GM10248 (cell line): Measurements from ENCODE around the gene TOMM5.

Experiments used
- CTCF ChIA-PET: fragments of 300-600 bp; sonication (Branson Sonifier 250); formaldehyde crosslinking; extraction: SDS; loops from one replicate; lab custom pipeline; 2021; ENCODE audit warnings: antibody characterized with exemption; lab: Yijun Ruan, JAX
- POLR2A ChIA-PET: fragments of 350-650 bp; sonication (Branson Sonifier 250); formaldehyde crosslinking; extraction: SDS; loops from one replicate; lab custom pipeline; 2020; ENCODE audit warnings: antibody characterized with exemption; lab: Yijun Ruan, JAX
- DNase-seq: peaks from one replicate; pipeline ENCODE4 v3.0.0; 2012; ENCODE audit errors: extremely low spot score
- TF ChIP-seq, protein P1 (sequence below): IDR thresholded peaks from 2 replicates; pipeline ENCODE4 v1.5.1; 2012; ENCODE audit warnings: mild to moderate bottlenecking, low read depth; ENCODE audit errors: extremely low read depth, missing control alignments, control extremely low read depth

Gene TOMM5

DNA sequence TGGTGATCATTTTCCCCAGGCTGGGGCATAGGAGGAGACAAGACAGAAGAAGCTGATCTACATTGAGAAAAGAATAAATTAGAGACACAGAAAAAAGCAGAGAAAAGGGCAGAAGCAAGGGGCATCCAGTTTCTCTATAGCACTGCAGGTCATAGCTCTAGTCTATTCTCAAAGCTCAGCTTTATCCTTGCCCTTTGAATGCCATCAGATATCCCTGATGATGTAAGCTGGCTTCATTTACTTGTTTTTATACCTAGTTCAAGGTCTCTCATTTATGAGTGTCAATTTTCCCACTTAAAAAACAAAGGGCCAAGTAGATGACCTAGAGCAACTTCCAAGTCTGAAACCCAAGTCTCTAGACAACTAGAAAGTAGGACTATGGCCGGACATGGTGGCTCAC lies 48.9 kb downstream of the TOMM5 start:
- ChIA-PET POLR2A (no interaction called here), CTCF (no interaction called here)
- TF ChIP-seq, protein P1, sequence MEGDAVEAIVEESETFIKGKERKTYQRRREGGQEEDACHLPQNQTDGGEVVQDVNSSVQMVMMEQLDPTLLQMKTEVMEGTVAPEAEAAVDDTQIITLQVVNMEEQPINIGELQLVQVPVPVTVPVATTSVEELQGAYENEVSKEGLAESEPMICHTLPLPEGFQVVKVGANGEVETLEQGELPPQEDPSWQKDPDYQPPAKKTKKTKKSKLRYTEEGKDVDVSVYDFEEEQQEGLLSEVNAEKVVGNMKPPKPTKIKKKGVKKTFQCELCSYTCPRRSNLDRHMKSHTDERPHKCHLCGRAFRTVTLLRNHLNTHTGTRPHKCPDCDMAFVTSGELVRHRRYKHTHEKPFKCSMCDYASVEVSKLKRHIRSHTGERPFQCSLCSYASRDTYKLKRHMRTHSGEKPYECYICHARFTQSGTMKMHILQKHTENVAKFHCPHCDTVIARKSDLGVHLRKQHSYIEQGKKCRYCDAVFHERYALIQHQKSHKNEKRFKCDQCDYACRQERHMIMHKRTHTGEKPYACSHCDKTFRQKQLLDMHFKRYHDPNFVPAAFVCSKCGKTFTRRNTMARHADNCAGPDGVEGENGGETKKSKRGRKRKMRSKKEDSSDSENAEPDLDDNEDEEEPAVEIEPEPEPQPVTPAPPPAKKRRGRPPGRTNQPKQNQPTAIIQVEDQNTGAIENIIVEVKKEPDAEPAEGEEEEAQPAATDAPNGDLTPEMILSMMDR: no peak
- DNase-seq: no peak

DNA sequence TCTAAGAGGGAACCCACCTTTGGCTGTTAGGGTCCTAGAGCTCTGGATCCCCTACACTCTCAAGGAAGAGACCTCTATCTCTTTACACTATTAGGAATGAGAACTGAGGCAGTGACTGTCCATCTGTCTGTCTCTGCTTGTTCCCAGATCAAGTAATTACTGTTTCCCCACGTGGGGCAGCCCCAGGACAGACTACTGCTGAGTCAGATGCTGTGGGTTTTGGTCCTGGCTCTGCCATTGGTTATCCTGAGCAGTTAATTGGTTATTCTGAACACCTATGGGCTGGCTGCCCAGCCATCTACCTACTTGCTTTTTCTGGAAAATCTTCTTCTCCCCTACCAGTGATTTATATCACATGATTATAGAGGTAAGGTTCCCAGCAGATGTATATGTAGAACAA lies 49.5 kb downstream of the TOMM5 start:
- TF ChIP-seq, protein P1: no peak
- no peak for DNase-seq
- ChIA-PET POLR2A (no interaction called here), CTCF (no interaction called here)

DNA sequence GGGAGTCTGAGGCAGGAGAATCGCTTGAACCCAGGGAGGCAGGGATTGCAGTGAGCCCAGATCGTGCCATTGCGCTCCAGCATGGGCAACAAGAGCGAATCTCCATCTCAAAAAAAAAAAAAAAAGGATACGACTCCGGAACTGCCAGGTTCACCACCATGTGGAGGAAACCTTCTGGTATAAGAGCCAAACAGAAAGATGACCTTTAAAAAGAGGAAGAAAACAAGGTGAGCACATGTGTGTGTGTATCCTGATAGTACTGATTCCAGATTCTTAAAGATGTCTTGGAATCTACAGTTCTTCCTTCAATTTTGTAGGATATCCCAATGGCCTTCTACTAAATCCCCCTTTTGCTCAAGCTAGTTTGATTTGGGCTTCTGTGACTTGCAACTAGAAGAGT lies 49.9 kb downstream of the TOMM5 start:
- no peak for DNase-seq
- ChIA-PET CTCF (no interaction called here), POLR2A (no interaction called here)
- TF ChIP-seq, protein P1: no peak

GRCh38 chr9:37541465-37541864 lies 50.9 kb downstream of the TOMM5 start:
- TF ChIP-seq, protein P1: no peak
- no peak for DNase-seq
- CTCF ChIA-PET: no interaction called here
- POLR2A ChIA-PET: no interaction called here

- no peak for DNase-seq
- TF ChIP-seq, protein P1: no peak
- POLR2A ChIA-PET: no interaction called here
- CTCF ChIA-PET: no interaction called here
Measured at GRCh38 chr9:37540634-37541033, 51.8 kb downstream of the TOMM5 start.

DNA sequence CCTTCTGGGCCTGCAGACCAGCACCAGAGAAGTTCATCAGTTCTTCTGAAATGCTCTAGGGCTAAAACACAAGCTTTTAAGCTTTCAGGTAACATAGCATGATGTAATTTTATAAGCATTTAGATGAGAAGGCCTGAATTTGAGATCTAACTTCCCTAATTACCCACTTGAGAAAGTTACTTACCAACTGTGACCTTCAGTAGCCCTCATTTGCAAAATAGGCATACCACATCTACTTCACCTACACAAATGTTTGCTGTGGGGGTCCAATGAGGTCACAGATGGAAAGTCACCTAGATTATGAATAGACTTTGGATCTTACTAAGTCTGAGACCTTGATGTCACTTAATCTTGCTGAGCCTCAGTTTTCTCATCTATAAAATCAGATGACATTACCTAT lies 52.8 kb downstream of the TOMM5 start:
- ChIA-PET CTCF (no interaction called here), POLR2A (no interaction called here)
- TF ChIP-seq, protein P1: no peak
- no peak for DNase-seq
